ENCODE data around the gene PVR.
"Not testable (repeated sequence)": the region's sequence is repeated elsewhere in the genome, so short reads cannot be mapped to it uniquely, and the experiment has no call there.

The PVR gene

DNA sequence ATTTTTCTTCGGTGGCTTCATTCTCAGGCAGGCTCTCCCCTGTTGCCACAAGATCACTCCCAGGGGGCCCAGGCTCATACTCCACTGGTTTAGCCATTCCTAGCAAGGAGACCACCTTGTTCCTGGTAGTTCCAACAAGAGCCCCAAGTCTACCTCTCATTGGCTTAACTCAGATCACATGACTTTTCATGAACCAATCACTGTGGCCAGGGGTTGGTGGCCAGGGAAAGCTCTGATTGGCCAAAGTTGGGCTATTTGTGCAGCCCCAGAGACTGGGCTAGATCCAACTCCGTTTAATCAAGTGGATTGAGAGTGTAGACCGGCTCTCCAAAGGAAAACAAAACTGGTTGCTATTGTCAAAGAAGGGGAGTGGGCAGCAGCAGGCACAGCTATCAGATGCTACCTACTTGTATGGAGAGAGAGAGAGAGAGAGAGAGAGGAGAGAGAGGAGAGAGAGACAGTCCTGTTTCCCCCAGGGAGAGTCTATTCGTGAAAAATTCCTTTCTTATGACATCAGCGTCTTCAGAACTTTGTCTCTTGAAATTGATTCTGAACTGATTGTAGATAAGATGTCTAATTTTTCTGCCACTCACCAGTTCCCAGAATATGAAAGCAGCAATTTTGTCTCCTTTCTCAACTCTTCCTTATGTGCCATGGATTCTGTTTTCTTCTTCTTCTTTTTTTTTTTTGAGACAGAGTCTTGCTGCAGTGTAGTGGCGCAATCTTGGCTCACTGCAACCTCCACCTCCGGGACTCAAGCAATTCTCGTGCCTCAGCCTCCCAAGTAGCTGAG, 33.5 kb downstream of the PVR start:
- FAIRE-seq, result no peak

DNA sequence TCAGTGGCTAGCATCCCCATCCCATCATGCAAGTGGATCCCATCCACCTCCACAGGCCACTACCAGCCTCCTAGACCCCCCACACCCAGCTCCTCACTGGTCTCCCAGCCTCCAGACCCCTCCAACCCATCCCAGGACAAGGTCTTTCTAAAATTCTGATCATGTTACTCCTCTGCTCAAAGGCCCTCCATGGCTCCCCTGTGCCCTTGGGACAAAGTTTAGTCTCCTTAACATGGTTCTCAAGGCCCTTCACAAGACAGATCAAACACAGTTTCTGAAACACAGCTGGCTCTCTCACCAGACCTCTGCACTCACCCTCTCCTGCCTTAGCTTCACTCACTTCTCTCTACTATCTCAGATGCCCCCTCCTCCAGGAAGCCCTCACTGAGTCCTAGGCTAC, 36.8 kb downstream of the PVR start:
- FAIRE-seq, result no peak

- FAIRE-seq, result no peak
These were observed 38.5 kb downstream of the PVR start for GRCh38 chr19:44681992-44682790.

DNA sequence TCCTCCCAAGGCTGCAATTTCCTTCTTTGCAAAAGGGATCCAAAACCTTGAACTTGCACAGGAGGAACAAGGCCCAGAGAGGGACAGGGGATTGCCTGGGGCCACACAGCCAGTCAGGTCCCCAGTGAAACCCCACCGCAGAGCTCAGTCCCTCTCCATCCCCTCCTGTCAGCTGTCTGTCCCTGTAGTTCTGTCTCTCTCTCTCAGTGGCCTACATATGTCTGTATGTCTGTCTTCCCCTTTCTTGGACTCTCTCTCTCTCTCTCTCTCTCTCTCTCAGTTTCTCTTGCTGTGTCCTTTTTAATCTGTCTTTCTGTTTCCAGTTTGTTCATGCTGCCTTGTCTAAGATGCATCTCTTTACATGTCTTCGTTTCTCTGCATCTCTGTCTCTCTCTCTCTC, 39.1 kb downstream of the PVR start:
- FAIRE-seq, result no peak

DNA sequence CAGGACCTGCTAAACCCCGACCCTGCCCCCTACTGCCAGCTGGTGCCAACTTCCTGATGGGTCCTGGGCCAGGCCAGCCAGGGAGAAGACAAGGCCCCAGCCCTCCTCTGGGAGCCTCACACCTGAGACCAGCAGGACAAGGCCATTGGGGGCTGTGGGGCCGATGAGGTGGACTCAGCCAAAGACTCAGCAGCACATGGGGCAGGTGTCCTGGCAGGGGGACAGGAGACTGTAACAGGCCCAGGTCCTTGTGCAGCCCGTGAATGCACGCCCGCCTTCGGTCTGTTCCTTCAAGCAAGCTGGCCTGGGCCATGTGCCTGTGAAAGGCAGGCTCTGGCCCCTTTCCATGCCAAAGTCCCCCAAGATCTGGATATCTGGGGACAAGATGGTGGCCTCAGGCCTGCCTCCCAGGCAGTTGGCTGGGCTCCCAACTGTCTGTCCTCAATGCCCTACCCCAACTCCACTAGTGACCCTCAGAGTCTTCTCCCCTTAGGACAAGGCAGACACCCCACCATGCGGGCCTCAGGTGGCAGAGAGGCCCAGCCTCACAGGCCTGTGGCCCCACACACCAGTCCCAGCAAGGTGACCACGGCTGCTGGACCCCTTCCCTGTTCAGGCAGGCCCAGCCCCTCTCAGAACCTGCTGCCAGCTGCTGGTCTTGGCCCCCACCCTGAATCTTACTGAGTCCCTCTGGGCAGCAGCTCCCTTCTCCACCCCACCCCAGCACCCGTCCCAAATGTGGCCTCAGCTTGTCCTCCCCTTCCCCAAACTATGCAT, 39.9 kb downstream of the PVR start:
- FAIRE-seq, result no peak

- not testable (repeated sequence) for FAIRE-seq
These were observed 40.7 kb downstream of the PVR start for GRCh38 chr19:44684396-44684795.

DNA sequence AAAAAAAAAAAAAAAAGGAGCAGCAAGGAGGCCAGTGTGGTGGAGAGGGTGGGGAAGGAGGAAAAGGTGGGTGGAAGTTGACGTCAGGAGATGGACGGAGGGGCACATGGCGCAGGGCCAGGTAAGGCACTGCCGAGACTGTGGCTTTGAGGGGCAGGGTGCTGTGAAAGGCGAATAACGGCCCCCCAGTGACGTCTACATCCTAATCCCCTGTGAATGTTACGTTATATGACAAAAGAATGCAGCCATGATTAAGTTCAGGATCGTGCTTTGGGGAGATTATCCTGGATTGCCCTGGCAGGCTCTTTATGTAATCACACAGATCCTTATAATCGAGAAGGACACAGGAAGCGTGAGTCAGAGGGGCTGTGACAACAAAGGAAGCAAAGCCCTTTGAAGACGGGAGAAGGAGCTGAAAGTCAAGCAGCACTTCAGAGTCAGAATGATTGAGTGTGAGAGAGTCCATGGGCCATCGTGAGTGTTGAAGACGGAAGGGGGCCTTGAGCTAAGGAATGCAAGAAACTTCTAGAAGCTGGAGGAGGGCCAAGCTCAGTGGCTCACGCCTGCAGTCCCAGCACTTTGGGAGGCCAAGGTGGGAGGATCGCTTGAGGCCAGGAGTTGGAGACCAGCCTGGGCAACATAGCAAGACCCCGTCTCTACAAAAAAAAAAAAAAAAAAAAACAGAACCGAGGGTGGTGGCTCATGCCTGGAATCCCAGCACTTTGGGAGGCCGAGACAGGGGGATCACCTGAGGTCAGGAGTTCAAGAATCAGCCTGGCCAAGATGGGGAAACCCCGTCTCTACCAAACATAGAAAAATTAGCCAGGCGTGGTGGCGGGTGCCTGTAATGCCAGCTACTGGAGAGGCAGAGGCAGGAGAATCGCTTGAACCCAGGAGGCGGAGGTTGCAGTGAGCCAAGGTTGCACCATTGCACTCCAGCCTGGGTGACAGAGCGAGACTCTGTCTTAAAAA, 41.5 kb downstream of the PVR start:
- FAIRE-seq, result no peak

DNA sequence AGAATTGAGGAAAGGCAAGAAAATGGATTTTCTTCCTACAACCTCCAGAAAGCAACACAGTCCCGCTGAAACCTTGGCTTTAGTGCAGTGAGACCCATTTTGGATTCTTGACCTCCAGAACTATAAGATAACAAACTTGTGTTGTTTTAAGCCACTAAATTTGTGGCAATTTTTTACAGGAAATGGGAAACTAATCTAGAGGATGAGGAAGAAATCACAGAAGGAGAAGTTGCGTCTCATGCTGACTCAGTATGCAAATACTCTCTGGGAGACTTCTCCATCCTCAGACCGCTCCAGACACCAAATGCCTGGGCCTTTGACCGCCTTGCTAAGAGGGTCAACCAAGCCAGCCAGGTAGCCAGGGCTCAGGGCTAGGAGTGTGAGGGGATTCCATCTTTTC, 42.2 kb downstream of the PVR start:
- no peak for FAIRE-seq

- no peak for FAIRE-seq
These were observed 43.2 kb downstream of the PVR start for GRCh38 chr19:44686896-44687295.

DNA sequence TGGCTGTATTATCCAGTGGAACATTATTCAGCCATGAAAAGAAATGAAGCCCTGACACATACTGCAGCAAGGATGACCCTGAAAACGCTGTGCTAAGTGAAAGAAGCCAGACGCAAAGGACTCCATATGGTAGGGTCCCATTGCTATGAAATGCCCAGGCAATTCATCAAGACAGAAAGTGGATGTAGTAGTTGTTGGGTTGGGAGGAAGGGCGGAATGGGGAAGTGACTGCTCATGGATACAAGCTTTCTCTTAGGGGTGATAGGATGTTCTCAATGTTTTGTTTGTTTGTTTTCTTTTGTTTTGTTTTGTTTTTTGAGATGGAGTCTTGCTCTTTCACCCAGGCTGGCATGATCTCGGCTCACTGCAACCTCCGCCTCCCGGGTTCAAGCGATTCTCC, 44.2 kb downstream of the PVR start:
- FAIRE-seq, result no peak

DNA sequence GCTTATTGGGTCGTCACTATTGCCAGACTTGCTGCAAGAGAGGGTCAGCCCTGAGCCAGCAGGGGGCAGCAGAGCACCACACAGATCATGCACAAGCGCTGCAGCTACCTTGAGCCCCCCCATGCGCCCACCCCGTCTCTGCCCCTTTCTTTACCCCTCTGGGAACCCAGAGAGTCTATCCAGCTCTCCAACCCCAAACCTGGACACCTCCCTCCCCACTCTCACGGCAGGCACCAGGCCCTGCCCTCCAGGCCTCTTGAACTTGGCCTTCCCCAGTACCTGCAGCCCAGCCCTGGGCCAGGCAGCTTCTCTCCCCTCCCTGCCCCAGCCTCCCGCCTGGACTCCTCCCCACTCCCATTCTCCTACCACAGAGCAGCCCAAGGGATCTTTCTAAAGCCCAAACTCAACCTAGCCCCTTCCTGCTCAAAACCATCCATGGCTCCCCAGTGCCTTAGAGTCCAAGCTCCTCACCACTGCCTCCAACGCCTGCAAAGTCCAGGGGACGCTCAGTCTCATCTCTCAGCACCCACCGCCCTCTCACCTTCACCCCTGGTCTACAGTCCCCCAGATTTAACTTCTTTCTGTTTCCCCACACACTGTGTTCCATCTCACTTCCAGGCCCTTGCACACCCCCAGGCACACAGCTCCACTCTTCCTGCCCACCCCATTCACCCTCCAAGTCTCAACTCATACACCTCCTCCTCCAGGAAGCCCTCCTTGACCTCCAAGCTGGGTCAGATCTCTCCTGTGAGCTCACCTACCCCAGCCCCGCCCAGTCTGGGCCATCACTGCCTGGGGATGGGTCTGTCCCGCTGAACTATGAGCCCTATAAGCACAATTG, 45.8 kb downstream of the PVR start:
- FAIRE-seq, result no peak

DNA sequence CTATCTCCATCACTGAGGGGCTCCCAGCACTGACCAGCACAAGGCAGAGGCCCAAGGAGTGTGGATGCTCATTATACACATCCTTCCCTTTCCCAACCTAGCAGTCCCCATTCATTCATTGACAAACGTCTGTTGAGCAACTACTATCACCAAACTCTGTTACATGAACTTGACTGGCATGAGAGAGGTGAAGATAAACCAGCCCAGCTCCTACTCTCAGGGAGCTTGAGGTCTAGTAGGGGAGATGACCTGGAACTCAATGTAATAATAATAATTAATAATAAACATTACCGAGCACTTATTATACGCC, 46.4 kb downstream of the PVR start:
- no peak for FAIRE-seq

GRCh38 chr19:44692379-44692721, 48.6 kb downstream of the PVR start:
- no peak for FAIRE-seq

GRCh38 chr19:44694184-44694579, 50.5 kb downstream of the PVR start:
- FAIRE-seq, result no peak

DNA sequence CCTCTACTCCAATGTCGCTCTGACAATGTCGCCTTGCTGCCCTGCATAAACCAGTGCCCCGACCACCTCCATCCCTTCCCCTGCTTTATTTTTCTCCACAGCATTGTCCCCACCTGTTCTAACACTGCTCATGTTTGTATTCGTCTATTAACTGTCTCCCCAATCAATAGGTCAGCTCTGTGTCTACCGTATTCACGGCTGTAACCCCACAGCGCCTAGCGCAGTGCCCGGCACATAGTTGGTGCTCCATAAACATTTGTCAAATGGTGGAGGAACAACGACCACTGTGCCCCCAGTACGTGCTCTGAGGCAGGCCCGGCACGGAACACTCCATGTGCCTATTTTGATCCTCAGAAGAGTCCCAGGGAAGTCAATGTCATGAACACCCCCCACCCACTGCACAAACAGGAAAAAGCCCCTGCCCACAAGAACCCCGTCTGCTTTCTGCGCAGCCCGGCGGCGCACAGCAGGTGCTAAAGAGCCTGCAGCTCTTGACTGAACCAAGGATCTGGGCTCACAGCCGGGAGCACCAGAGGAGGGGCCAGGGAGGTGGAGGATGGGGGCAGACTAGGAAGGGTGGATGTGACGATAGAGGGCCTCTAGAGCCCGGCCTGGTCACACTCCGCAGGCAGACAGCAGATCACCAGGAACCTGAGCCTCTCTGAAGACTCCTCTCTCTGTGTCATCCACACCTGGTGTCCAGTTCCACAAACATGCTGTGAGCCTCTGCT, 53.4 kb downstream of the PVR start:
- no peak for FAIRE-seq

GRCh38 chr19:44697670-44698034, 53.9 kb downstream of the PVR start:
- no peak for FAIRE-seq

GRCh38 chr19:44698492-44699201, 54.9 kb downstream of the PVR start, which contains the start of gene CEACAM16:
Gene CEACAM16, plus strand, starts transcription at chr19:44699151. Its CDS starts 2,306 bp downstream, at chr19:44701457.
- no peak for FAIRE-seq

DNA sequence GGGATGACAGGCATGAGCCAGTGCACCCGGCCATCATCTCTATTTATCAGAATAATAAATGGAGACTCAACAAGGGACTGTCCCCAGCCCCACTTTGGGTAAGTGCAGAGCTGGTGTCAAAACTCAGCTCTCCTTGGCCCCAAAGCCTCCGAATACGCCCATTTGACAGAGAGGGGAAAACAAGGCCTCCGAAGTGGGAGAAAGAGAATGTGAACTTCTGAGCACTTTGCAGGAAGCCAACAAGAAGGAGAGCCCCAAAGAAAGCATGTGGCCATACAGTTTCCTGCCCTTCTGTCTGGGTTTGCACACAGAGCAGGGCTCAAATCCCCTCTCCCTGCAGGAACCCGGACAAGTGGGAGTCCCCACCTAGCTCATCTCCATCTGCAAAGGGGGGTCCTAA, 56.8 kb downstream of the PVR start:
- no peak for FAIRE-seq

- no peak for FAIRE-seq
These were observed 57.5 kb downstream of the PVR start for GRCh38 chr19:44701228-44701627.

- FAIRE-seq, result no peak
These were observed 59.0 kb downstream of the PVR start for GRCh38 chr19:44702551-44703176.

All from colon (tissue), 2 donors.